HG03196 (cell line): ENCODE data around the gene SCLT1.
"Not testable (repeated sequence)": the region's sequence is repeated elsewhere in the genome, so short reads cannot be mapped to it uniquely, and the experiment has no call there.

Source experiments
- ATAC-seq: cut with Tn5 transposase; IDR thresholded peaks from one replicate; pipeline ENCODE4 v1.9.1; 2021; ENCODE audit not compliant: unreplicated experiment

SCLT1 gene

GRCh38 chr4:129077326-129077725 lies 16.0 kb downstream of the SCLT1 start:
- ATAC-seq, result no peak

- ATAC-seq, result not testable (repeated sequence)
These were observed 23.8 kb downstream of the SCLT1 start for GRCh38 chr4:129069537-129069936.

DNA sequence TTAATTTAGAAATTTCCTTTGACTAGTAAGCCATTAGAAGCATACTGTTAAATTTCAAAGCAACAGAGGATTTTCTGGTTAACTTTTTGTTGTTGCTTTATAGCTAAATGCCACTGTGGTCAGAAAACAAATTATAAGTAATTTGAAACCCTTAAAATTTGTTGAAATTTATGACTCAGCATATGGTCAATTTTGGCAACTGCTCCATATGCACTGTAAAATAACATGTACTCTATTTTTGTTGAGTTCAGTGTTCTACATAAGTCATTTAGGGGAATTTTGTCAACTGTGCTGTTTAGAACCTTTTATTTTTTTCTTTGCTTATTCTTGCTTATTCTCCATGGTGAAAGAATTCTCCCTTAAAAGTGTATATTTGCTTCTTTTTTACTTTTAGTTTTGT lies 28.6 kb downstream of the SCLT1 start:
- no peak for ATAC-seq

DNA sequence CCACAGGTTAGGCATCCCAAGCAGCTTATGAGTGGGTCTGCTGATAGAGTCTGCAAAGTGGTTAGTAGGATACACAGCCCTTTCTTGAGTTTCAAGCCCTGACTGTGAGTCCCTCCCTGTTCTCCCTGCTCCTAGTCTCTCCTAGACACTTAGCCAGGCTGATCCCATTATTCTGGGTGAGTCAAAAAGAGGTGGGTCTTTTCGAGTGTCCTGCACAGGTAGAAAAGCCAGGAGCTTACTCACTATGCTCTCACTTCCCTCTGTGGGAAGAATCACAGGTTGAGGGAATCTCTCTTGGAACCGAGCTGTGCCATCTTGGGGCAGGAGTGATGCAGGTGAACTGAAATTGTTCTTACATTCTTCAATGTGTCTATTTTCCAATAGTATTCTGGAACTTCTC lies 29.7 kb downstream of the SCLT1 start:
- ATAC-seq, result no peak

DNA sequence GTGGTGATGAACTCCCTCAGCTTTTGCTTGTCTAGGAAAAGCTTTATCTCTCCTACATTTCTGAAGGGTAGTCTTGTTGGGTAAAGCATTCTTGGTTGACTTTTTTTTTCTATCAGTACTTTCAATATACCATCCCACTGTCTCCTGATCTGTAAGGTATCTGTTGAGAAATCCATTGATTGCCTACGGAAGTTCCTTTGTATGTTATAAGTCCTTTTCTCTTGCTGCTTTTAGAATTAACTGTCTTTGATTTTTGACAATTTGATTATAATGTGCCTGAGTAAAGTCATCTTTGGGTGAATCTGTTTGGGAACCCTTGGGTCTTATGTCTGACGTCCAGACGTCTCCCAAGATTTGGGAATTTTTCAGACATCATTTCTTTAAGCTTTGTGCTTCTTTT lies 30.8 kb downstream of the SCLT1 start:
- no peak for ATAC-seq

GRCh38 chr4:129059028-129059427 lies 34.3 kb downstream of the SCLT1 start:
- ATAC-seq, result no peak

DNA sequence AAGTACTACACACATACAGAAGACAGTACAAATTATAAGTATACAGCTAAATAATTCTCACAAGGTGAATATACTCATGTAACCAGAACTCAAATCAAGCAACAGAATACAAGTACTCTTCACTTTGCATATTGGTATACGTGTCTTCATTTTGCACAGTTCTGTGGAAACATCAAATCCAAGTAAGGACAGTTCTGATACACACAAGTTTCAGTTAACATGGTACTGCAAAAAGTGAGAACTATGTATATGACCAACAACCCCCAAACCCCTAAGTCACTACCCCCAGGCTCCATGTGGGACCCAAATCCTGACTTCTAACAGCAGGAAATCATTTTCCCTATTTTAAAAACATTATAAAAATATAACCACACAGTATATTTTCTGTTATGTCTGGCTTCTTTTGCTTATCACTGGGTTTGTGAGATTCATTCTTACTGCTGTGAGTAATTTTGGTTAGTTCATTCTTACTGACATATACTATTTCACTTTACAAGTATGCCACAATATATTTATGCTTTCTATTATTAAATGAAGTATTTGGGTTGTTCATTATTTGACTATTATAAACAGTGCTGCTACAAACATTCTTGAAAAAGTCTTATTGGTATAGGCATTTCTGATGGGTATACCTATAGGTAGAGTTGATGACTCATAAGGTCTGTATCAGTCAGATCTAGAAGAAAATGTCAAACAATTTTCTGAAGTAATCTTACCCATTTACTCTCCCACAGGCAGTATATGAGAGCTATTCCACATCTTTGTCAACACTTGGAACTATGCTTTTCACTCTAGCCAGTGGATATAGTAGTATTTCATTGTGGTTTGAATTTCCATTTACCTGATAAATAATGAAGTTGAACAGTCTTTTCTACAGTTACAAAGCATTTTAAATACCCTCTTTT lies 47.0 kb downstream of the SCLT1 start:
- ATAC-seq, result peak; percentile 77

DNA sequence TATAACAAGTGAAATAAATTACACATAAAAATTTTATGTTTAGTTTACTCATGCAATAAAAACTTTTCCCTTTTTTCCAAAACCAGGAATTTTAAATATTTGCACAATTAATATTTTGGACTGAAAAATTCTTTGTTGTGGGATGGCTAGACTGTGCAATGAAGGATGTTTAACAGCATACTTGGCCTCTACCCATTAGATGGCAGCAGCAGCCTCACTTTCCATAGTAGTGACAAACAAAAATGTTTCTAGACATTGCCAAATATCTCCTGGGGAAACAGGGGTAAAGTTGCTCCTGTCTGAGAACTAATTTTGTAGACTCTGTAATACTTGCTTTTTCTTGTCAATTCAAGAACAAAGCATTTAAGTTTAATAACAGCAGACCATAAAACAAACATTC lies 49.8 kb downstream of the SCLT1 start:
- no peak for ATAC-seq

DNA sequence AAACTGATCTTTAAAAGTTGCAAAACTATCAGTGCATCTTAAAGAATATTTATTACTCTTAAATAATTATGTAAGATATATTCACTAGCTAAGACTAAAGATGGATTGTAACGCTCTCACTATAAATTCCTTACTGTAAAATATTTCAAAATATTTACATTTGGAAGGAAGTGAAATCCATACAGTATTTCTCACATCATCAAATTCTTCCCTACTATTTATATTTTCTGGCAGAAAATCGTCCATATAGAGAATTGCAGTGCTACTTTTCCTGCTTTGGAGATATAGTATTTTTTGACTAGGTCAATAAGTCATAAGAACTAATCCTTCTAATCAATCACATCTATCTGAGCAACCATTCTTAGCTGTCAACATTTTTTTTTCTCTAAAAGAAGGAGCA lies 52.9 kb downstream of the SCLT1 start:
- no peak for ATAC-seq

GRCh38 chr4:129037093-129037492 lies 56.2 kb downstream of the SCLT1 start:
- ATAC-seq, result no peak

DNA sequence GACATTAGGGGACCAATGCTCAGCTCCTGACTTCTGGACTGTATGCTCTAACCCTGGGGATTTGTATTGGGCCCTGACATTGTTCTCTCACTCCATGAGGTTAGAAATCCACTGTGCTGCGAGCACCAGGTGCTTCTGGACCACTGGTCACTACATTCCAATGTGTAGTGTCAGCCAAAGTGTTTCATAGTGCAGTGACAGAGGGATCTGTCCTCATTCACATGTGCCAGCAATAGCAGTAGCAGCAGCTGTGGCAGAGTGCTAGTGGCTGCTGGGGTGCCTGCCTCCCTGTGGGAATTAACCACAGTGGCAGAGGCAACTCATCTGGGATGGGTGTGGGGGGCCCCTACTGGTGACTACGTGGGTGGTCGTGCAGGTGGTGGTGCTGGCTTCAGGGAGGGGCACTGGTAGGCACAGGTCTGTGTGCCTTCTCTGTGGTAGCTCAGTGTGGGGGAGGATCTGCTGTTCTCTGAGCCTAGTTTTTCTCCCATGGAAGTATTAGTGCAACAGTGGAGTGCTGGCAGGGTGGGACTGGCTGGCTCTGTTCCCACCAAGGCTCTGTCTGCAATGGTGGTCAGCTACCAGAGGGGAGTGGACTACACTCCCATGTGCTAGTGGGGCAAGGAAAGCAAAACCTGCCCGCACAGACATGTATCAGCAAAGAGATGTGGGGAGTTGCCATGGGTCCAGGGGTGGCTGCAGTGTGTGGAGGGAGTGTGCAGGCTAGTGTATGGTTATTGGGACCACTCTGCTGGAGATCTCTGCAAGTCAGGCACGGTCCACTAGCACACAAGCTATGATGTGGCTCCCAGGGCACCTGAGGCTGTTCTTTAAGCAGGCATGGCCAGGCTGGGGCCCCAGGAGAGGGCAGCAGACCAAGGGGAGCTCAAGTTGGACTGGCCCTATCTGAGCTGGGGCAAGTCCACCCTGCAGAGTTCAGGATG lies 78.5 kb downstream of the SCLT1 start:
- ATAC-seq, result no peak

DNA sequence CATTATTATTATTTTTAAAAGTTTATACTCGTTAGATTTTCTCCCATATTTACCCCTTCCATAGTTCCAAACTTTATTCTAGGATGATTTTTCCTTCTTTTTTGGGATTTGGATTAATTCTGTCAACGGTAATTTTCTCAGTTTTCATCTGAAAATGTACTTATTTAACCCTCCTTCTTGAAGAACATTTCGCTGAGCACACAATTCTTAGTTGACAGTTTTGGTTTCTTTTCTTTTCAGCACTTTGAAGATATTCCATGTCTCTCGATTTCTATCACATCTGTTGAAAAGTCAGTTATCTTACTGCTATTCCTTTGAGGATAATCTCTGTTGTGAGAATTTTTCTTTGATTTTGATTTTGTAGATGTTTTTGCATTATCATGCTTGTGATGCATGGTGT lies 85.2 kb downstream of the SCLT1 start:
- no peak for ATAC-seq

GRCh38 chr4:128986908-128987307 lies 106.4 kb downstream of the SCLT1 start:
- ATAC-seq, result no peak

- ATAC-seq, result no peak
These were observed 107.3 kb downstream of the SCLT1 start for GRCh38 chr4:128986019-128986418.

DNA sequence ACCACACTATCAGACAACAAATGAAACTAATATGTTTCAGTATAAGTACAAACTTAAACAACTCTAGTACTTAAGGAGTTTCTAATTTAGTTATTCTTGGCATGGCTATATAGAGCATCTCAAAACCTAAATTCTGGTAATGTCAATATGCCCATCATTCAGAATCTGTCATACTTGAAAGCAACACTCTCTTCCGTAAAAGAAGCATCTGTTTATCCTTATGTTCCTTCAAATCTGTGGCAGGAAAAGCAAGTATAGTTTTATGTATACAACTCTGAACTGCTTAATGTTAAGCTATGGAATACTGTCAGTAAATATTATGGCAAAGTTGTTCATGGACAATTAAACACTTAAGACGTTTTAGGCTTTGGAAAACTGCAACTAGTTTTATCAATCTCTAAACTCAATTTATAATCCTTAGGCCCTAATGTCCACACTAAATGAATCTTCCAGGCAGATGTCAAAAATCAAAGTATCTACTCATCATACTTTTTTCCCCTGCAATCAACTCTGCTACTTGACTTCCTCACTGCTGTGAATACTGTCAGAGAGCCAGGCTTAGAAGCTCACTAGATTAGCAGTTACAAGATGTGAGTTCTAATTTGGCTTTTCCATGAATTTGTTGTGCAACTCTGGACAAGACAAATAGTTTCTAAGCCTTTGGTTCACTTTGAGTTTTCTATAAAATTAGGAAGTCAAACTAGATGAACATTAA lies 109.4 kb downstream of the SCLT1 start:
- no peak for ATAC-seq

DNA sequence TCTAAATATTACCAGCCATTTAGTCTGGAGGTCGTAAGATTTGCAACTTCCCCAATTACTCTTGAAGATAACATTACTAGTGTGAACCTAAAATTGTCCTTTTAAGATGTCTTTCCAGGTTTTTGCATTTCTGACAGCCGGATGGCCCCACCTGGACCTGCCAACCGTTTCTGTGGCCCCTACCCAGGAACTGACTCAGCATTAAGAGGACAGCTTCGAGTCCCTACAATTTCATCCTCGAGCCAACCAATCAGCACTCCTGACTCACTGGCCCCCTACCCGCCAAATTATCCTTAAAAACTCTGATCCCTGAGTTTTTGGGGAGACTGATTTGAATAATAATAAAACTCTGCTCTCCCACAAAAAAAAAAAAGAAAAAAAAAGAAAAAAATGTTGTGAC lies 112.0 kb downstream of the SCLT1 start:
- no peak for ATAC-seq

GRCh38 chr4:128980816-128981326 lies 112.5 kb downstream of the SCLT1 start:
- ATAC-seq, result no peak

DNA sequence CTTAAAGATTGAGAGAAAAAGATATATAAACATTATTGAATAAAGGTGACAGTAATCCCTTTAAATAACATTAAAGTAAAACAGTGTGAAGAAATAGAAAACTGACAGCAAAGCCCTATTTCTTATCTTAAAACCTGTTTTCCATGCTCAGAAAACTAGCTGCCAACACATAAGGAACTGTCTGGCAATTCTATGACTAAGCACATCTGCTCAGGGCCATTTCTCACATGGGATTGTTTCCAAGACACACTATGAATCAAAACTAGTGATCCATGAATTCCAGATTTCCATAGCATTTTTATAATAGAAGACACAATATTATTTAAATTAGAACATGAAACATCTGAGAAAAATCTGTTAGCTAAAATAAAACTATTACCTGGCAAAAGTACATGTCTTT lies 113.4 kb downstream of the SCLT1 start:
- ATAC-seq, result no peak

DNA sequence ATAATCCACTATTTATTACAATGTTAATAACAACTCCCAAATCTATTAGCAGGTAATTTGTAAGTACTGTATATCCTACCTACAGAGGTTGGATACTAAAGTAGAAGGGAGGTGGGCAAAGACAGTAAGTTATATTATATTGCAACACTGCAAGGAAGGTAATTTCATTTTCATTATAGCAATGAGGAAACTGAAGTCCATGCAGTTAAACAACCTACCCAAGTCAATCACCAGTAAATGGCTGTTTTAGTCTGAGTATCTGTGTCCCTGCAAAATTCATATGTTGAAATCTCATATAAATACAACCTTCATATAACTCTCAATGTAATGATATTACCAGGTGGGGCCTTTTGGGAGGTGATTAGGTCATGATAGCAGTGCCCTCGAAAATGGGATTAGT lies 114.4 kb downstream of the SCLT1 start:
- ATAC-seq, result no peak

- no peak for ATAC-seq
These were observed 119.2 kb downstream of the SCLT1 start for GRCh38 chr4:128974136-128974581.

- ATAC-seq, result no peak
These were observed 120.0 kb downstream of the SCLT1 start for GRCh38 chr4:128973384-128973783.
